ENCODE results near the gene SPA17.

SPA17 gene

DNA sequence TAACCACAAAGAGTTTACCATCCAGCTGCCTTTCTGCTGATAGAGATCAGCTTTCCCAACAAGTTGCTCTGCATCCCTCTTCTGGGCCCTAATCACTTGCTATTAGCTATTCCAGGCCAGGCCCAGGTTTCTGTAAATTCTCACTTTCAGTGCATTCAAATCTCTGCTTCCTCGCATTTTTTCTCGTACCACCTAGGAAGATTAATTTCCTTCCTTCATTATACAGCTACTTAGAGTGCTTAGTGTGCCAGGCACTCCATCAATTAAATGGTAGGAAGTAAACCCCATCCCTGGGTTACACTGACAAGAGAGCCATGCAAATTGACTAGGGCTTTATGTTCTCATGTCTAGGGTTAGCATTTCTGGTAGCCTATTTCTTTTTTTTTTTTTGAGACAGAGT lies 9.8 kb upstream of the SPA17 start:
- no peak overlapping the region for H3K4me3 ChIP-seq (ENCODE audit: low read depth, low read length)
- TF ChIP-seq POLR2A (IDR thresholded peaks at IDR 0.05; ENCODE audit: extremely low read depth, insufficient read length): no peak
- TF ChIP-seq, protein P1, sequence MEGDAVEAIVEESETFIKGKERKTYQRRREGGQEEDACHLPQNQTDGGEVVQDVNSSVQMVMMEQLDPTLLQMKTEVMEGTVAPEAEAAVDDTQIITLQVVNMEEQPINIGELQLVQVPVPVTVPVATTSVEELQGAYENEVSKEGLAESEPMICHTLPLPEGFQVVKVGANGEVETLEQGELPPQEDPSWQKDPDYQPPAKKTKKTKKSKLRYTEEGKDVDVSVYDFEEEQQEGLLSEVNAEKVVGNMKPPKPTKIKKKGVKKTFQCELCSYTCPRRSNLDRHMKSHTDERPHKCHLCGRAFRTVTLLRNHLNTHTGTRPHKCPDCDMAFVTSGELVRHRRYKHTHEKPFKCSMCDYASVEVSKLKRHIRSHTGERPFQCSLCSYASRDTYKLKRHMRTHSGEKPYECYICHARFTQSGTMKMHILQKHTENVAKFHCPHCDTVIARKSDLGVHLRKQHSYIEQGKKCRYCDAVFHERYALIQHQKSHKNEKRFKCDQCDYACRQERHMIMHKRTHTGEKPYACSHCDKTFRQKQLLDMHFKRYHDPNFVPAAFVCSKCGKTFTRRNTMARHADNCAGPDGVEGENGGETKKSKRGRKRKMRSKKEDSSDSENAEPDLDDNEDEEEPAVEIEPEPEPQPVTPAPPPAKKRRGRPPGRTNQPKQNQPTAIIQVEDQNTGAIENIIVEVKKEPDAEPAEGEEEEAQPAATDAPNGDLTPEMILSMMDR (IDR thresholded peaks at IDR 0.05; ENCODE audit: low read depth, low read length): no peak
- TF ChIP-seq MYC (IDR thresholded peaks at IDR 0.05; ENCODE audit: low read depth, low read length): no peak
- TF ChIP-seq, protein P2, sequence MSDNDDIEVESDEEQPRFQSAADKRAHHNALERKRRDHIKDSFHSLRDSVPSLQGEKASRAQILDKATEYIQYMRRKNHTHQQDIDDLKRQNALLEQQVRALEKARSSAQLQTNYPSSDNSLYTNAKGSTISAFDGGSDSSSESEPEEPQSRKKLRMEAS (IDR thresholded peaks at IDR 0.05; ENCODE audit: low read depth, low read length): no peak
- no peak for DNase-seq (ENCODE audit: low read depth)

DNA sequence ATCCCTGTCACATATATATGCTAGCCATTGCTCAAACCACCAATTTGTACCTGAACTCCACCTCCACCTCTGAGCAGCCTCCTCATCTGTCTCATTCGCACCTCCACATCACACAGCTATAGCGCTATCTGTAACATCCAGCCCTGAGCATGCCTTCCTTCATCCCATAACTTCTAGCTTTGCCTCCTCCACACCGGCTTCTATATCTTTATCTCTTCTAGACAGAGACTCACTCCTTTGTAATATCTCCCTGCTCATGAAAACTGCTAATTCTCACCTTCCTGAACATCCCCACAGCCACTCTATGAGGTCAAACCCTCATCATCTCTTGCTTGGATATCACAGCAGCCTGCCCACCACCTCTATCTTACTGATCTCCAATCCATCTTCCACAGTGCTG lies 6.1 kb upstream of the SPA17 start:
- no peak overlapping the region for H3K4me3 ChIP-seq (ENCODE audit: low read depth, low read length)
- DNase-seq (ENCODE audit: low read depth): no peak
- TF ChIP-seq, protein P1 (IDR thresholded peaks at IDR 0.05; ENCODE audit: low read depth, low read length): no peak
- TF ChIP-seq MYC (IDR thresholded peaks at IDR 0.05; ENCODE audit: low read depth, low read length) (no peak), POLR2A (IDR thresholded peaks at IDR 0.05; ENCODE audit: extremely low read depth, insufficient read length) (no peak)
- TF ChIP-seq, protein P2 (IDR thresholded peaks at IDR 0.05; ENCODE audit: low read depth, low read length): no peak

DNA sequence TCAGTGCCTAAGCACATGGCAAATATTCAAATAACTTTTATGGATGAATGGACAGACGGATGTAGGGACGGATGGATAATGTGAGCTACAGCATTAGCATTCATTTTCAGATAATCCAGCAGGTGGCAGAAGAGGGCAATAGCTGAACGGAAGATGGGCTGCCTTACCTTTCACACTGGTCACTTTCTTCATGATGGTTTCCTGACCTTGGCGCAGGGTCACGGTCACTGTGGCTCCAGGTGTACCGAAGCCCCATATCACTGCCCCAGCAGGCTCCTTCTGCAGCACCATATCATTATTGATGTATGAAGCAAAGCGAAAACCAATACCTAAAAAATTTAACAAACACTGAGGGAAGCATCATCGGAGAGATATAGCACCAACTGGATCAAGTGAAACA lies 4.5 kb upstream of the SPA17 start:
- TF ChIP-seq, protein P1 (IDR thresholded peaks at IDR 0.05; ENCODE audit: low read depth, low read length): peak; percentile 27
- TF ChIP-seq, protein P2 (IDR thresholded peaks at IDR 0.05; ENCODE audit: low read depth, low read length): no peak; the same call in 1 of the 2 replicates
- TF ChIP-seq POLR2A (IDR thresholded peaks at IDR 0.05; ENCODE audit: extremely low read depth, insufficient read length): no peak
- TF ChIP-seq MYC (IDR thresholded peaks at IDR 0.05; ENCODE audit: low read depth, low read length): no peak
- peak; percentile 60 for DNase-seq (ENCODE audit: low read depth)
- no peak overlapping the region for H3K4me3 ChIP-seq (ENCODE audit: low read depth, low read length)

DNA sequence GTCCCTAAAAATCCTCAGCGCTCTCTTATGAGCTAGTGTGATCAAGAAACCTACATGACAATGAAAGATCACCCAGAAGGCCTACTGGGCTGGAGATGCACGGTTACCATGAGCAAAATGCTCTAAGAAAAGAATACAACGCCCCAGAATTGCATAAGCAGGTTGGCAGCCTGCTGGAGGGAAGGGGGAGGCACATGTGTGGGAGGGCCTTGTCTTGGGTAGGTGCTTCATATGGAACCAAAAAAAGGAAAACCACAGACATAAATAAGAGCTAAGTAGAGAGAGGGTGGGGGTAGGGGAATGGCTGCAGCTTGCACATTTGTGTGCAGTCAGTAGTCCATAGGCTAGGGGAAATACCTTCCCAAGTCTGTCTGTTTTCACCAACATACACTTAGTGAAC lies 3.0 kb upstream of the SPA17 start:
- peak; percentile 89 for DNase-seq (ENCODE audit: low read depth)
- TF ChIP-seq, protein P2 (IDR thresholded peaks at IDR 0.05; ENCODE audit: low read depth, low read length): peak; percentile 84
- TF ChIP-seq MYC (IDR thresholded peaks at IDR 0.05; ENCODE audit: low read depth, low read length): peak; percentile 66
- TF ChIP-seq, protein P1 (IDR thresholded peaks at IDR 0.05; ENCODE audit: low read depth, low read length): no peak
- no peak overlapping the region for H3K4me3 ChIP-seq (ENCODE audit: low read depth, low read length)

DNA sequence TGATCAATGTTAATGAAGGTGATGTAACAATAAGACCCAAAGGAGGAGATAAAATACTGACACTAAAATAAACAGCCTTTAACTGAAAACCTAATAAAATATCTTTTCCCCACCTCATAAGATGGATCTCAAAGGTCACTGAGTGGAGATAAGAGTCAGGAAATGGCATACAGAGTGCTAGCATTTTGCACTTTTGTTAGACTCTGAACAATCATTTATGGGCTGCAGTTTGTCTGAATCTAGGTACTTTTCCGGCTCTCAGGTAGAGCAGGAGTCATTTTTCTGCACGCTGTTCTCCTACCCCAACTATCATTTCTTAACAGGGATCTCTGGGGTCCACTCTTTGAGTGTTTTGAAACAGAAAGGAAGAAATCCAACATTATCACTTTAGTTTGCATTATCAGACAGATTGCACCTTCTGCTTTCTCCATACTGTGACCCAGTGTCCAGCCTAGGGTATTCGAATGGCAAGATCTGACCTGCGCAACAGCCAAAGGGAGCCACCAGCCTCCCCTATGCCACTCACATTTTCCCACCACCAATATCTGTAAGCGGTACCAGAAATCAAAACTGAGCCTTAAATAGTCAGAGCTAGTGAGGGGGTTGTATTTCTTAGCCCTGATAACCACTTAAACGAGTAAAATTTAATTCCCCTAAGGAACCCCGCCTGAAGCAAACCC lies 1.0 kb upstream of the SPA17 start:
- no peak for DNase-seq (ENCODE audit: low read depth)
- TF ChIP-seq POLR2A (IDR thresholded peaks at IDR 0.05; ENCODE audit: extremely low read depth, insufficient read length): no peak
- TF ChIP-seq, protein P2 (IDR thresholded peaks at IDR 0.05; ENCODE audit: low read depth, low read length): no peak
- TF ChIP-seq, protein P1 (IDR thresholded peaks at IDR 0.05; ENCODE audit: low read depth, low read length): no peak
- no peak for TF ChIP-seq MYC (IDR thresholded peaks at IDR 0.05; ENCODE audit: low read depth, low read length)
- no peak overlapping the region for H3K4me3 ChIP-seq (ENCODE audit: low read depth, low read length)
